Stimulated activated CD8-positive, alpha-beta memory T cell treated with anti-CD3 and anti-CD28 coated beads, Interleukin-2, amount 100 ng/mL, for 48 hours (primary cell): ENCODE measurements around the gene RERE.

Experiments used
- DNase-seq, 2 donors: peaks; one replicate each; pipeline ENCODE4 v3.0.0-alpha.2; 2020; ENCODE audit warnings: low read depth in 2 of 2

Gene RERE

DNA sequence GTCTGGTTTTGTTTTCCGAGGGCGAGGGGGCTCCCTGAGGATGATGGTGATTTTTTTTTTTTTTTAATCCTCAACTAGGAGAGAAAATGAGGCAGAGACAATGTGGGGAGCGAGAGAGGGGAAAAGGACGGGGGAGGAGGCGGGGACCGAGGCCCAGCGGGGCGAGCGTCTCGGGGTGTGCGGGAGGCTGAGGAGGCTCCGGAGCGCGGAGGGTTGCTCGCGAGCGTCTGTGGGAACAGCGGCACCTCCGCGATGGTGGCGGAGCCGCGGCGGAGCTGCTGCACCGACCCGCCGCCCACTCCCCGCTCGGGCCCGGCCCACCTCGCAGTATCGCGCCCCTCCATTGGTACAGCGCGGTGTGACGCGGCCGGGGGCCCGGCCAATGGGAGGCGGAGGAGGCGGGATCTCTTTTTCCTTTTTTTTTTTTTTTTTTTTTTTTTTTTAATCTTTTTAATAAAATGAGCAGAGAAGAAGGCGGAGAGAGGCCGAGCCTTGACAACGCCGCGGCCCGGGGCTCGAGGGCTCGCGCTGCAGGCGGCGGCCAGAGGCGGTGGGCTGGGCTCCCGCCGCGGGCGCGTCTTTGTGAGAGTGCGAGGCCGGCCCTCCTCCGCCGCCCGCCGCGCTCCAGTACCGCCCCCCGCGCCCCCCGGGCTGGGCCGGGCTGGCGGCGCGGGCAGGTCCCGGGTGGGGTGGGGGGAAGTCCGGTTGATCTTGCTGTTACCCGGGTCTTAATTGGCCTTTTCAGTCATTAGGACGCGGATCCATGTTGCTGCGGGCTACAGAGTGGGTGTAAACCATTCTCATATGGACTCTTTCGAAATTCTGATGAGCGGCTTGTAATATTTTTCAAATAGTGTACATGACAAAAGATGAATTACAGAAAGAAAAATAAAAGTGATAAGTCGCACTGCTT, at the start of gene RERE:
Gene RERE (minus strand): TSS at position 229 of the 913 bp plus-strand sequence.
- DNase-seq = peak; percentile 91 to 95

GRCh38 chr1:8866792-8867415, 49.5 kb upstream of the RERE start:
- peak in 1 of 2 donors; percentile 54 for DNase-seq

- DNase-seq = no peak
Observed at GRCh38 chr1:8866173-8866791, 48.8 kb upstream of the RERE start.

DNA sequence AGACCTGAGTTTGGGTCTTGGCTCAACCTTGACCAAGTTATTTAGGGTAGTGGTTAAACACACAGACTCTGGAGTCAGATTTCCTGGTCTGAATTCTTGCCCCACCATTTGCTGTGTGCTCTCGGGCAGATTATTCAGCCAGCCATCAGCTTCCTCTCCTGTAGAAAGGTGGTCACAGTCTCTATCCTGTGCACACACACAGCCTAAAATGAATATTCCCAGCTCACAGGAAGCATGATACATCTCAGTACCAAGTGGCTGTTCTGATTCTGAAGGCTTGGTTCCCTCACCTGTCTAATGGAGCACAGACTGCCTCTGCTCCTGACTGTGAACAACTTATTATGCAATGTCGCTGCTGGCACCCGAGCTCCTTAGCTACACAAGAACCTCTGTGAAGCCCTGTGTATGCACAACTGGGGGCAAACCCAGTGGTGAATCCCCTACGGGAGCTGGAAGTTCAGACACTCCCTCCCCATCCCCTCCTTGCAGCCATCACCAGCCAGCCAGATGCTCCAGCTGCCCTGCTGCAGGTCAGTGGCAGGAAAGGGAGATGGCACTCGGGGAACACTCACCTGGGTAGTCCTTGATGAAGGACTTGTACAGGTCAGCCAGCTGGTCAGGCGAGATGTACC, 47.4 kb upstream of the RERE start:
- no peak for DNase-seq

DNA sequence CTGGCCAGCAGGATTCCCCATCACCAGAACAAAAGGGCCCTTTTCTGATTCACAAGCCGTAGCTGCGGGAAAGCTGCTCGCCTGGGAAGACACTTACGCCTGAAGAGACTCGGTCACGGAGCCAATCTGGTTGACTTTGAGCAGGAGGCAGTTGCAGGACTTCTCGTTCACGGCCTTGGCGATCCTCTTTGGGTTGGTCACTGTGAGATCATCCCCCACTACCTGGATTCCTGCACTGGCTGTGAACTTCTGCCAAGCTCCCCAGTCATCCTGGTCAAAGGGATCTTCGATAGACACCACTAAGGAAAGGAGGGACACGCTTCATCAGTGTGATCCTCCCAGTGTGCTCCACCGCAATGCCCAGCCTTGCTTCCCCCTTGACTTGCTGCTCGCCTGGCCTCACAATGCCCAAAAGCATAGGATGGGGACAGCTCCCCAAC, 46.4 kb upstream of the RERE start:
- no peak for DNase-seq

DNA sequence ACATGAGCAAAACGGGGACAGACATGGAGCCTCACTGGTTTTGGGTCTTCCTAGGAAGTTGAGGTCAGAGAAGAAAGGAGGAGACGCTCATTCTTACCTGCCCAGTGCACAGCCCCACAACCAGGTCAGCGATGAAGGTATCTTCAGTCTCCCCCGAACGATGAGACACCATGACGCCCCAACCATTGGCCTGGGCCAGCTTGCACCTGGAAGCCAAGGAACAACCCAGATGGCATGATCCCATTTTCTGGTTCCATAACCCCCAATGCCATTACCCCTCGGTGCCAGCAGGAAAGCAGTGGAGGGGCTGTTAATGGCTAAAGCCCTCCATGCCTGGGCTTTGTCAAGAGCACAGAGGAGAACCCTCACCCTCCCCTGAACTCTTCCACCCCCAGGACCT, 45.7 kb upstream of the RERE start:
- DNase-seq = no peak

- DNase-seq = no peak
Observed at GRCh38 chr1:8862528-8862927, 45.1 kb upstream of the RERE start.

DNA sequence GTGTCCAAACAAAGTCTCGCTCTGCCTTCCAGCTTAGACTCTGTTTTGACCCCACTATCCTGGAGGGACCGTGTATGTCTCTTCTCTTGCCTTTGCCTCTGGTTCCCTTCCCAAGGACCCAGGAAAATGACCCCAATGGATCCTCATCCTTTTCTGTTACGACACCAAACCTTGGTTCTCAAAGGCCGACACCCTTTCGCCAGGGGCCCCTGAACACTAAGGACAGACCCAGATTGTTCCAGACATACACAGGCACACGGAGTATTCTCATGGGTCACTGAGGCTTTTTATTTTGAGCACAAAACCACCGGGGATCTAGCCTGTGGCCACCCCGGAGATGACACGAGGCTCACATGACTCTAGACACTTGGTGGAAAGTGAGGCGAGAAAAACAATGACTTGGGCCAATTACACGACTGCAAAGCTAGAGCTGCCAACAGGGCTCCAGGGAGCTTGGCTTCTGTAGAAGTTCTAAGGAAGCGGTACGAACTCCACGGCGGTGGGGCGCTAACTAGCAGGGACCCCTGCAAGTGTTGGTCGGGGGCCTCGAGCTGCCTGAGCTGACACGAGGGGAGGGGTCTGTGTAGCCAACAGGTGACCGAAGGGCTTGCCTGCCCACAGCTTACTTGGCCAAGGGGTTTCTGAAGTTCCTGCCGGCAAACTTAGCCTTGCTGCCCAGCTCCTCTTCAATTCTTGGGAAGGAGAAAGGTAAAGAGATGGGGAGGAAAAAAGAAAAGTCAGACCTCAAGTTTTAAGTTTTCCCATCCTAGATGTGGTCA, 43.5 kb upstream of the RERE start:
- no peak for DNase-seq

DNA sequence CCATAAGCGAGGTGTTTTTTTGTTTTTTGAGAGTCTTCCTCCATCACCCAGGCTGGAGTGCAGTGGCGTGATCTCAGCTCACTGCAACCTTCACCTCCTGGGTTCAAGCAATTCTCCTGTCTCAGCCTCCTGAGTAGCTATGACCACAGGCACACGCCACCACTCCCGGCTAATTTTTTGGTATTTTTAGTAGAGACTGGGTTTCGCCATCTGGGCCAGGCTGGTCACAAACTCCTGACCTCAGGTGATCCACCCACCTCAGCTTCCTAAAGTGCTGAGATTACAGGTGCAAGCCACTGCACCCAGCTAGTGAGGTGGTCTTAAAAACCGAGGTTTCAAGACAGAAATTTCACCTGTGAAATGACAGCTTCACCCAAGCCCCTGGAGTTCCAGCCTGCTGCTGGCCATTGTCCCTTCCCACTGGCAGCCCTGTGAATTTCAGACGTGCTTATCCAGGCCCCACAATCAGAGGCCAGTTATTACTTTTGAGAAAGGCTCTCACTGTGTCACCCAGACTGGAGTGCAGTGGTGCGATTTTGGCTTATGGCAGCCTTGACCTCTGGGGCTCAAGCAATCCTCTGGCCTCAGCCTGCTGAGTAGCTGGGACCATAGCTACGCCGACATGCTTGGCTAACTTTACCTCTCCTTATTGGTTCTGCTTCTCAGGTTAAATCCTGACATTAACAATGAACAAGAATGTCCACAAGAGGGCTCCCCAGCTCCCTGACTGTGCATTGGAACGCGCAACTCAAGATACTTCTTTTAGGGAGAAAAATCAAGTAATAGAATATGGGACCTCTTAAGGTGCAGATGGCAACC, 41.7 kb upstream of the RERE start:
- DNase-seq = no peak

GRCh38 chr1:8858112-8858668, 40.8 kb upstream of the RERE start:
- DNase-seq = no peak

DNA sequence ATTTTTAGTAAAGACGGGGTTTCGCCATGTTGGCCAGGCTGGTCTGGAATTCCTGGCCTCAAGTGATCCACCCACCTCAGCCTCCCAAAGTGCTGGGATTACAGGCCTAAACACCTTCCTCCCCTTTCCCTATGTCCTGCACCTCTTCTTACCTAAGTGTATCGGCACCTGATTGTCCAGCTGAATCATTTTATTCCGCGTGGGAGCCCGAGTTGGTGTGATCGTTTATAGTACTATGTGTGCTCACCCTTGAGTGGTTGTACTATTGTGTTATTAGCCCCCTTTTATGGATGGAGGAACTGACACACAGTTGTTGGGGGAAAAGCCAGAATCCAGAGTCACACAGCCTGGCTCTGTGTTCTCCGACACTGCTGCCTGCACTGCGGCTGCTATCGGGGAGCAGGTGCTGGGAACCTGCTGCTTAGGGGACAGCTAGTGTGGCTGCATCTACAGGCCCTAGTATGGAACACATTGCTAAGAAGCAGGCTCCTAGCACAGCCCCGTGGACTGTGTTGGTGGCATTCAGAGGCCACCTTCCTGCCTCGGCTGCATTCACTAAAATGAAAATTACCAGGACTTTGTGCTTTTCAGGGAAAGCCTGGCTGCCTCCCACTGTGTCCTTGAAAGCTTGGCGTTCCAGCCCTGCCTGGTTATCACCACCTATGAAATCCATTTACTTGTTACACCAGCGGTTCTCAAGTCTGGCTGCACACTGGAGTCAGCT, 39.4 kb upstream of the RERE start:
- DNase-seq = no peak

GRCh38 chr1:8854240-8854639, 36.8 kb upstream of the RERE start:
- DNase-seq = no peak

GRCh38 chr1:8851060-8851459, 33.6 kb upstream of the RERE start:
- DNase-seq = no peak

DNA sequence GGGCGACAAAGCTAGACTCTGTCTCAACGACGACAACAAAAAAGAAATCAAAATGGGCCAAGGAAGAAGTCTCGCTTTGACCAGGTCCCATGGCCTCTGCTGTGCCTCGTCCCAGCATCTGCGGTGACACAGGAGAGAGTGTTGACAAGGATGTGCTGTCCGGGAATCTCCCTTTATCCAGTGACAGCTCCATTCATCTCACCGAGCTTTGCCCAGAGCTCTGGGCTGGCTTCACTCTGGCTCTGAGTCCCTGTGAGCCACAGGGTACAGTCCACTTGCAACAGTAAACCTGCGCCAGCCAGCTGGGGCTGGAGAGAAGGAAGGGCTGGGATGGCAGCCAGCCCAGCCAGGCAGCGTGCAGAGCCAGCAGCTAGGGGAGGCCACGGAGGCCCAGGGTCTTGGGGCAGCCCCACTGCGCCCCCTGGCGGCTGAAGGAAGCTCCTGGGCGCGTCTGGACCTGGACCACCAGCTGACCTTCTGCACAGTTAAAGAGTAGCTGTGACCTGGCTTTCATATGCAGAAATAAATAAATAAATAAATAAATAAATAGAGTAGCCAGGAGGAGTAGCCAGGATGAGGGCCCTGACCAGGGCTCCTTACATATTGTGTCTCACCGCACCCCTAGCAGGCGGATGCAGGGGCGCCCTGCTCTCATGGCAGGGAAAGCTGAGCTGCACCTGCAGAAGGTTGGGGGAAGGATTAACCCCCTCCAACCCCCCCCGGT, 31.4 kb upstream of the RERE start:
- DNase-seq = peak; percentile 66 to 69

GRCh38 chr1:8847990-8848389, 30.6 kb upstream of the RERE start:
- DNase-seq = no peak

GRCh38 chr1:8846263-8846662, 28.8 kb upstream of the RERE start:
- no peak for DNase-seq

DNA sequence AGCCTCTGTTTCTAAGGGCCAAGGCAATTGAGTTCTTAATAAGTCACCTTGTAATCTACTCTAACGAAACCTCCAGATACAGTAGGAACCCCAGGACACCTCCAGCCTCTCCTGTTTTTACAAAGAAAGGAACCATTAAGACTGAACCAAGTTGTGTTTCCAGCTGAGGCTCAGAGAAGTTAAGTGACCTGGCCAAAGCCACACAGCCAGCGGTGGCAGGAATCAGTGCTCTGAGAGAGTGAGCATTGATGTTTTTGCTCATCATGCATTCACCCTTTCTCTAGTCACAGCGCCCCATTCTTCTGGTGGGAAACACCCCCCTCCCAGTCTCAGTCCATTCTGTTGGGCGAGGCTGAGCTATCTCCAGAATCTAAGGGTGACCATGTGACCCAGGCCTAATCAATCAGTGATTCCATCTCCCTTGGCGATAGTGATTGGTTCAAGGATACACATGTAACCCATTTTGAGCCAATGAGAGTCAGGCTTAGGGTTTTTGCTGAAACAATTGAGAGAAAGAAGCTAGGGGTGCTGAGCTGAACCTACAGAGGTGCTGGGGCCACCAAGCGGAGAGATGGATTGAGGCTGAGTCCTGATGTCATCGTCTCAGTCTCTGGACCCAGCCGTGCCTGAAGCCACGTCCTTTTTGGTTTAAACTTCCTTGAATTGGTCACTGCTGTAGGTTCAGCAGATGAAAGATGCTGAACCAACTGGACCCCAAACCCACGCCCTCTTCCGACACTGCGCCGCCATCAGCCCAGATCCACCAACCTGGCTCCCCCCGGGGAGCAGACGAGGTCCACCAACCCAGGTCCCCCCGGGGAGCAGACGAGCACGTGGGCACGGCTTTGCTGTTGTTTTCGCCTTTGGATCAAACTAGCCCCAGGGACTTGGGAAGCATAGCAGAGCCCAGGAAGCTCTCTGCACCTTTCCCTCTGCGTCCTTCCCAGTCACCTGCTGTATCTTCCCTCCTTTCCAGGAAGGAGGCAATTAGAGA, 28.0 kb upstream of the RERE start:
- DNase-seq = no peak
